CD4-positive, alpha-beta T cell treated with Interleukin-15 for 1 hour (primary cell): ENCODE measurements around the gene EMILIN3.

Experiments
- DNase-seq: peaks from one replicate; pipeline ENCODE4 v3.0.0-alpha.2; 2020

The EMILIN3 gene

DNA sequence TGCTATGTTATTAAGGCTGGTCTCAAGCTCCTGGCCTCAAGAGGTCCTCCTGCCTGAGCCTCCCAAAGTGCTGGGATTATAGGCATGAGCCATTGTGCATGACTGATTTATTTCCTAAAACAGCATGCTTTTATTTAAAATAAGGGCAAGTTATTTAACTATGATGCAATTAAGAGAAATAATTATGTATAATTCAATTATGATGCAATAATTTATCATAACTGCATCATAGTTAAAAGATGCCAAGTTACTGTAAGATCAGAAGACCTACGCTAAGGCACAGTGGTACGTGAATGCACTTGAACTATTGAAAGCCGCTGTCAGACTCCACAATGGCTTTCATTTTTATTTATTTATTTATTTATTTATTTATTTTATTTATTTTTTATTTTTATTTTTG lies 24.3 kb upstream of the EMILIN3 start:
- no peak for DNase-seq

DNA sequence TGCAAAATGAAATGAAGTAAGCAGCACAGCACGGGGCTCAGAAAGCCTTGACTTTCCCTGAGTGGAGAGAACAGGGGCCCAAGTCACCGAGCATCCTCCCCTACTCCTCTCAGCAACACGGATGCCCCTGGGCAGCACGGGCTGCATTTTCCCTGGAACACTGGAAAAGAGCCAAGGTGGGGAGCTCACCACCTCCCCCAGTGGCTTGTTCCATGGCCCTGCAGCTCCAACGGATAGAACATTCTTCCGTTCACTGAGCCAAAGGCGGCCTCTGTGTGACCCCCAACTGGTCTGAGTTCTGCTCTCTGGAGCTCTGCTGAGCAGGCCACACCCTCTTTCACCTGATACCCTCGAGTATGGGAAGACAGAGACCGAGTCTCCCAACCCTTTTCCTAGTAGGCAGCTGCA lies 20.8 kb upstream of the EMILIN3 start:
- DNase-seq = no peak

DNA sequence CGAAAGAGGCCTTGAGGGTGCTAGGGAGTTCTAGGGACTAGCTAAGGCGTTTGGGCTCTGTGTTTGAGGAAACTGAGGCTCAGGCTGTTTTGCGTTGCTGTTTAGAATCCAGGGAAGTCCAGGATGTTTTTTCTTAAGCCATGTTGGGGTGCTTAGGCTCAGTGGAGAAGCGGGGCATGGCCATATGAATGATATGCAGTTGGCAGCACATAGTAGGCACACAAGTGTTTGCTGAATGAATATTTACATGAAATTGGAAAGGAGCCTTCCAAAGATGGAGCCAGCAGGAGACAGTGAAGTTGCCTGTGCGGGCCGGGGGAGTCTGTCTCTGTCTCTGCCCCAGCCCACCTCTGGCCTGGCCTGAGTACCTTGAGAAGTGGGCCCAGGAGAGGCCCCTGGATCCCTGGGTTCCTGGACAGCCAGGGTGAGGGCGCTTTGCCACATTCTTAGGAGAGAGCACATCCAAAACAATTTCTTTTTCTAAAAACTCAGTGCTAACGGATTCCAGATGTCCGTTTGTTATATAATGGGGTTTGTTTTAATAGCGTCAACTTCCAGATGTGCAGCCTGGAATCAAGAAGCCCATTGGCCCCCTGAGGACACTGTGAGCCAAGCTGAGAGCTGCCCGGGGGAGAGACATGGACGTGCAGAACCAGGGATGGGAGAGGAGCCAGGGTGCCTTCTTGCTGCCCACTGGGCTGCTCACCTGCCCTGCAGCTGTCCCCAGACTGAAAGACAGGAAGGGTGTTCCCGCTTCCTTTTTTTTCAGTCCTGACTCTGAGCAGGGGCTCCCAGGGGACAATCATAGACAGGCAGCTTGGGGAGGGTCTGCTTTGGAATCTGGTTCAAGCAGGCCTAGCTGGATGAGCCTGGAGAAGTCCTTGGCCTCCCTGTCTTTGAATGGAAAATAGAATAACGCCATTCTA lies 20.1 kb upstream of the EMILIN3 start:
- DNase-seq = no peak

DNA sequence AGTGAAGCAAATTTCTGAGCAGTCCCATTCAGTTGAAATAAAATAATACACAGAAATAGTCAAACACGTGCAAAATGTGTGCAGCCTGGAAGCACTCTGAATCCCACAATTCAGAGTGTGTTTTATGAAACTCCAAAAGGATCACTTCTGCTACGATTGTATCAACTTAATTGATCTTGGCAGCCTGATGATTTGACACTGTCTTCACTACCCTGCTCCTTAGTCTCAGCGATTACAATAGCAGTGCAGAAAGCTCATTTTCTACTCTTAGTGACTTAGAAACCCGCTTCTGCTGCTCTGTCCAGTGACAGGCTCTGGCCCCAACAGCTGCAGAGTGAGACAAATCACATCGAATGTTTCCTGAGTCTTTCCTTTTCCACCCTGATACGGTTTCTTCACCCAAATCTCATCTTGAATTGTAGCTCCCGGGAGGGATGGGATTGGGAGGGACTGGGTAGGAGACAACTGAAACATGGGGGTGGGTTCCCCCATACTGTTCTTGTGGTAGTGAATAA lies 16.2 kb upstream of the EMILIN3 start:
- DNase-seq = no peak

DNA sequence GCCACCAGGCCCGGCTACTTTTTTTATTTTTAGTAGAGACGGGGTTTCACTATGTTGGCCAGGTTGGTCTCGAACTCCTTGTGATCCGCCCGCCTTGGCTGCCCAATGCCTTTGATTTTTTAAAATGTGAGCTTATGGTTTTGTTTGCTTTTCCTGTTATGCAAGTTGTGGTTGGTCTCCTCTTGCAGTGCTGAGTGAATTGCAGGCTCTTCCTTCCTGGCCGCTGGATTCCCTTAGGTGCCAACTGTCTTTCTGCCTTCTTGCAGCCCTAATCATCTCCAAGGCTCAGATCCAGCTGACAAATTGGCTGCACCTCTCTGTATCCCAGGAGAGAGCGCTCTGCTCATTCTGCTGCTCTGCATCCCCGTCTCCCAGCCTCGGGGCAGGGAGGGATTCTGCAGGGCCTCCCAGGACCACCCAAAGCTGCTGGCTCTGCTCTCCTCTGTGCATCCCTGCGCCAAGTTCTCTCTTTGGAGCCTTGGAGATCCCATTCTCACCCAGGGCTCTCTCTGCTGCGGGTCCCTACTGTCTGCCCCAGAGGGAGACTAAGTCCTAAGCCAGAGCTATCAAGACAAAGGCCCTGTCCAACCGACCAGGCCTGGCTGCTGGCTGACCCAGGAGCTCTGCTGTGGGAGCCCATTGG lies 14.1 kb upstream of the EMILIN3 start:
- no peak for DNase-seq

DNA sequence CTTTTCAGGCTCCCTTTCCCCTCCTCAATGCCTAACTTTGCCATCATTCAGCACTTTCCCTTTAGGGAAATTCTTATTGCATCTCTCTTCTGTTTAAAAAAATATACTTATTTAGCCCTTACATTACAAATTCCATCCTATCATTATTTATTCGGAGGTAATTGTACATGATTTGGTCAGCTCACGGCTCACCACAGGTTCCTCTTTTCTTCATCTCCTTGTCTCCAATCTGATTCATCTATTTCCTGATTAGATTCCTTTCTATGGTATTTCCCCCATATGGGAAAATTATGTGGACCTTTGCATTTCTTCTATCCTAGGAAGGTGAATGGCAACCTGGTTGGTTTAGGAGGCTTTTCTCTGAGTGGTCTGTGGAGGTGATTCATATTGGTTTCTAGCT lies 12.9 kb upstream of the EMILIN3 start:
- no peak for DNase-seq

DNA sequence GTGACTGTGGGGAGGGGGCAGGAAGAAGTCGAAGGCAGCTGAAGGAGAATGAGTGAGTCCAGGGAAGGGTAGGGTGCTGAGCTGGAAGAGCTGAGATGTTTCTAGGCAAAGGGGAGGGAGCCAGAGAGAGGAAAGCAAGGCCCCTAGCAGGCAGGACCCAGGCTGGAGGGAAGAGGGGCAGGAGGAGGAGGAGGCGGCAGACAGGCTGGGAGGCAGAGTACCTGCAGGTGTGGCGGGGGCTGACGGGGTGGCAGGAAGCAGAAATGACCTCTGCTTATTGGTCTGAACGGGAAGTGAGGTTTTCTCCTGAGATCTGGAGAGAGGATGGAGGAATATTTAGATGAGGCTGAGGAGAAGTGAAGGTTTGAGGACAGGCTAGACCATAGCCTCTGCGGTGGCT lies 10.7 kb upstream of the EMILIN3 start:
- DNase-seq = no peak

DNA sequence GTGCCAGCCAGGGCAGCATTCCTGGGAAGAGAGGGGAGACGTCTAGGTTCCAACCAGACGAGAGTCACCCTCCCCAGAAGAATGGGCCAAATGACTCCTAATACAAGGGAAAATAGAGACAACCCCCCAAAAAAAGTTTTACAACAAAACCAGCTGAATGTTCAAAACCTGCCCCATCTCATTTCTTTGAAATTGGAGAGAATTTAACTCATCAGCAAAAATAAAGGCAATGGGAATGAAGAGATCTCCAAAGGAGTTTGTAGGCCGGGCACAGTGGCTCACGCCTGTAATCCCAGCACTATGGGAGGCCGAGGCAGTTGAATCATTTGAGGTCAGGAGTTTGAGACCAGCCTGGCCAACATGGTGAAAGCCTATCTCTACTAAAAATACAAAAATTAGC lies 9.7 kb upstream of the EMILIN3 start:
- DNase-seq = no peak

DNA sequence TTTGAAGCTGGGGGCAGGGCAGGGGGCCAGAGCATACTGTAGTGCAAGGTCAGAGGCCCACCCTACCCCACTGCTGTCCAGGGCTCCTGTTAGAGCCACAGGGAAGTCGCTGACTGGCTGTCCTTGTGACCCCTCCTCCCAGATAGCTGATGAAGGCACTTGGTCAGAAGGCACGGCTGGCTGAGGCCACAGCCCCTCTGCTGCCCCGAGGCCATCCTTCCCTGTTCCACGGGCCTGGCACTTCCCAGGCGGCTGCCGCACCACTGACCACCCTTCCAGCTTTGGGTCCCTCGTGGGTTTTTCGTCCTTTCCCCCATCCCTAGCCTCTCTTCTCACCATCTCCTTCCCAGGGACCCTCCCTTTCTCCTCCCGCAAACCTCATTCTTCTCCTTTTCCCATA lies 9.2 kb upstream of the EMILIN3 start:
- no peak for DNase-seq

DNA sequence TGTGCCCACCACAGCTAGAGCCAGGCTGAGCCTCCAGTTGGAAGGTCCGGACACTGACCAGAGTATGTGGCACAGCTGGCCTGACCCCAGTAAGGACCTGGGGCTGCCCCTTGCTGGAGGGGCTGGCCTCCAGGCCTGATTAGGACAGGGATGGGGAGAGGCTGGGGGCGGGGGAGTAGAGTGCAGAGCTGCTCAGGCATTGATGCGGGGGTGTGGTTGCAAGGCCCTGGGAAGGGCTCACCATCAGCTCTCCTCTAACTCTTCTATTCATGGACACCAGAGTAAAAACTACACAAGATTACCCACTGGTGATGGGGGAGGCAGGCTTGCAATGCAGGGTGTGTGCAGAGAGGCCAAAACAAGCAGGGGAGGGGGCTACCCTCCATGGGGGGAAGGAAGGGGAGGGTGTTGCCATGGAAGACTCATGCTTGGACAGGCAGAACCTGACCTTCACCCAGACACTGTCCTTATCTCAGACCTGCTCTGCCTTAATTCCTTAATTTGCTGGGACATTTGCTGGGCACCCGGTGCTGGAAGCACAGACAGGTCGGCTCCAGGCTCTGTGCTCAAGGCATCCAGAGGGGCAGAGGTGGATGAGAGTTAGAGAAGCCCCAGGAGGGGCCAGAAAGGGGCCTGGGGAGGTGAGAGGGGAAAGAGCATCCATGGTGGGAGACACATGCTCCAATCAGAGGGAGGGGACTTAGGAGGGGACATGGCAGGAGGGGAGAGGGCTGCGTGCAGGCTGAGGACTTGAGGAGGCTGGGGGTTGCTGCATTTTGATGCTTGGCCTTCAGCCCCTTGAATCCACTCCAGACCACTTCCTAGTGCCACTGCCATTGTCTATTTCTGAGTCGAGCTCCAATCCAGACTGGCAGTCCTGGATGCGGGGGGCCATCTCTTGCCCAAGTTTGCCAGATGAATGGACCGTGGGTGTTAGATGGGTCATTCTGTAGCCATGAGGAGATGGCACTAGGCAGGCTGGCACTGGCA lies 7.6 kb upstream of the EMILIN3 start:
- DNase-seq = no peak

DNA sequence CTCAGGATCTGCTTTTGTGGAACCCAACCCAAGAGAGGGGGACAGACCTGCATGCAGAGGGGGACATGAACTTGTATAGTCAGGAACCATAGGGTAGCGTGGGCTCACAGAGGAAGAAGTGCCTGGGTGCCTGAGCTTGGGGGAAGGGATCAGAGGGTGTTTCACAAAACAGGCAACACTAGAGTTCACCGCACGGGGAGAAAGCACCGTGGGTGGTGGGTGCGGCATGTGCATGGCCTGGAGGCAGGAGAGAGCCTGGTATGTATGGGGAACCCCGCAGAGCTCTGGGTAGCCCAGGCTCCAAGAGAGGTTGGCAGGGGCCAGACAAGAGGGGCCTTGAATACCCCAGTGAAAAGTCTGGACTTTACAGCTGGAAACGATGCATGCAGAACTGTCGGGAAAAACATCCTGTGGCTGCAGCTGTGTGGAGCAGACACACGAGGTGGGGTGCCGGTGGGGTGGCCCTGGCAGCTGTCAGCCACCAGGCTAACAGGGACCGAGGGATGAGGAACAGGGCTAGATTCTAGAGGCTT lies 6.7 kb upstream of the EMILIN3 start:
- DNase-seq = no peak

DNA sequence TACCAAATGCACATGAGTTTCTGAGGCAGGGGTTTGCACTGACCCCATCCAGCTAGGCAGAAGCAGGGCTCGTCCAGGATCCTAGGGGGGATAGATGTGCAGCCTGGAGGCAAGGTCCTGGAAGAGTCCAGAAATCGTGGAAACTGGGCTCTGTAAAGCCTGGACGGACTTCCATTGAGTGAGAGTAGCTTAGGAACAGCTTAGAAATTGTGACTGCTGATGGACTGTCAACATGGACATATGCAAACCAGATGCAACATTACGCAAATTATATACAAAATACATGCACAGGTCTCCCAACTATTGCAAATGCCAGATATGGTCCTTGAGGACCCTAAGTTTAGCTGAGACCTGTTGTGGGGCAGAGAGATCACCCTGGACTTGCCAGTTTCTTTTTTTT lies 4.8 kb upstream of the EMILIN3 start:
- DNase-seq = no peak

DNA sequence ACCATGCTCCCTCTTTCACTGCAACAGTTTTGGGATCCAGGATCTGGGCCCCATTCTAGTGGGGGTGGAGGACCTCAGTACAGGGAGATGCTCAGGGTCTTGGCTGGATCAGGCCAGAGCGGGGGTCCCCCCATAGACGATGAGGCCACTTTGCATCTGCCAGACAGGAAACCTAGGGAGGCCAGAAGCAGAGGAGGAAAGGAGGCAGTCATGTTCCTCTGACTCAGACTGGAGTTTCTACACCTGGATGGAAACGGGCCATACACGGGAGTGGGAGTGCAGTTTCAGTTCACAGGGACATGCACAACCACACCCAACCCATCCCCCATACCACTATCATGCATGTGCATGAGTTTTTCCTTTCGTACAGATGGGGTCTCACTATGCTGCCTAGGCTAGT lies 3.6 kb upstream of the EMILIN3 start:
- no peak for DNase-seq

DNA sequence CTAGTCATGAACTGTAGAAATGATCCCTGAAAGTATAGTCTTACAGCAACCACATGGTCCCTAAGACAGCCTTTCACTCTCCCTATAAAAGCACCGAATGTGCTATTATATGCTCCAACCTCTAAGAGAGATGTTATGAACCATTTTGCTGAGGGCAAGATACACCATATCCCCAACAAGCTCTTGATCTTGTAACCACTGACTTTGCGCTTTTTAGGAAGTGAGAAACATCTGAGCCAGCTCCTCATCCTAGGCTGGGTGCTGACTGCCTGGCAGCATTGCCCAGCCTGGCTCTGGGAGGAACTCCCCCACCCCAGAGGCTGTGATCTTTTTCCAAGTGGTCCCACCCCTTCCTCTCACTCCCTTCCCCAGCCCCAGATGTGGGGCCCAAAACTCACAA lies 3.1 kb upstream of the EMILIN3 start:
- no peak for DNase-seq

DNA sequence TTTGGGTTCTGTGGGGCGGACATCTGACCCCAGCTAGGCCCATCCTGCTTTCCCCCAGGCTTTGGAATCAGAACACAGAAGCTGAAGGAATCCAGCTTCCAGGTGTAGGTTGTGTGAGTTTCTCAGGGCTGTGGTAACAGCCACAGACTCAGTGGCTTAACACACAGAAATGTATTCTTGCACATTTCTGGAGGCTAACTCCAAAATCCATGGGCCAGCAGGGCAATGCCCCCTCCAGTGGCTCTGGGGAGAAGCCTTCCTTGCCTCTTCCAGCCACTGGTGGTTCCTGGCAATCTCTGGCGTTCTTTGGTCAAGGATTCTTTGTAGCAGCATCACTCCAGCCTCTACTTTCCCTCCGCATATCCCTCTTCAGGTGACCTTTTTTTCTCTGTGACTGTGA lies 1.3 kb upstream of the EMILIN3 start:
- no peak for DNase-seq

DNA sequence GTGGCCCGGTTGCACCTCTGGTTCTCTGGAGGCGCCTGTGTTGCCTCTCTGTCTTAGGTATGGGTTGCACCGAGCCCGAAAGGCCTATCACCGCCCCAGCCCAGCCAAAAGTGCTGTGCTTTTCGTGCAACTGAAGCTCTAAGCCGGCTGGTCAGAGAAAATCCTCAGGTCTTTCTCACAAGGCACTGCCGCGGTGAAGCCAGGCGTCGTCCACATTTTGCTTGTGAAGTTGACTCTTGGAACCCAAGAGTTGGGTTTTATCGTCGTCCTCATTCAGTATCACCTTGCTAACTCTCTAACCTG lies 726 bp upstream of the EMILIN3 start:
- no peak for DNase-seq

DNA sequence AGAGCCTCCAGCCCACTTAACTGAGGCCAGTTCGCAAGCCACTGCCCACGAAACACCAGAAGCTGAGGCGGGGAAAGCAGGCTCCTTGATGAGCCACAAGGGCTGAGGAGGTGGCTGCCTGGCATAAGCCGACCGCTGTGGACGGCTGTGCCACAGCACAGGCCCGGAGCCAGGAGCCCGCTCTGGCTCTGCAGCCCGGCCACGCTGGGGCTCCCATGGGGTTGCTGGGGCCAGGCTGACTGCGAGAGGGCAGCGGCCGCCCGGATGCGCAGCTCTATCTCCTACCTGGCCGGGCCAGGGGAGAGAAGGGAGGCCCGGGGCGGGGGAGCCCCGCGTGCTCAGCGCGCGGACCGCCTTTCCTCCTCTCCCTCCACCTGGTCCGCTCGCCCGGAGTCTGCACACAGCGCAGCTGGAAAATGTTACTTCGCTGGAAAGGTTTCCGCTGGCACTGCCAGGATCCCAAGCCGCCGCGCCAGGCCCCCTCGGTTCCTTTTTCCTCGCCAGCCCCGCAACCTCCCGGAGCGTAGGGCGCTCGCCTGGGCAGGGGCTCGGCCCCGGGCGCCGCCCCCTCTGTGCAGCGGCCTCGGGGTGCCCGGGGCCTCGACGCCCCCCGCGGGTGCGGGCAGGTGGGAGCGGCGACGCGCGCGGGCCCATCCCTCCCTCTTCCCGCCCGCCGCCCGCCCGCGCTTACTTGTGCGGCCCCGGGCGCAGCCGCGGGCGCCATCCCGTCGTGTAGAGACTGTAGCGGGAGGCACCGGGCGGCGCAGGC lies 657 bp downstream of the EMILIN3 start:
- no peak for DNase-seq

DNA sequence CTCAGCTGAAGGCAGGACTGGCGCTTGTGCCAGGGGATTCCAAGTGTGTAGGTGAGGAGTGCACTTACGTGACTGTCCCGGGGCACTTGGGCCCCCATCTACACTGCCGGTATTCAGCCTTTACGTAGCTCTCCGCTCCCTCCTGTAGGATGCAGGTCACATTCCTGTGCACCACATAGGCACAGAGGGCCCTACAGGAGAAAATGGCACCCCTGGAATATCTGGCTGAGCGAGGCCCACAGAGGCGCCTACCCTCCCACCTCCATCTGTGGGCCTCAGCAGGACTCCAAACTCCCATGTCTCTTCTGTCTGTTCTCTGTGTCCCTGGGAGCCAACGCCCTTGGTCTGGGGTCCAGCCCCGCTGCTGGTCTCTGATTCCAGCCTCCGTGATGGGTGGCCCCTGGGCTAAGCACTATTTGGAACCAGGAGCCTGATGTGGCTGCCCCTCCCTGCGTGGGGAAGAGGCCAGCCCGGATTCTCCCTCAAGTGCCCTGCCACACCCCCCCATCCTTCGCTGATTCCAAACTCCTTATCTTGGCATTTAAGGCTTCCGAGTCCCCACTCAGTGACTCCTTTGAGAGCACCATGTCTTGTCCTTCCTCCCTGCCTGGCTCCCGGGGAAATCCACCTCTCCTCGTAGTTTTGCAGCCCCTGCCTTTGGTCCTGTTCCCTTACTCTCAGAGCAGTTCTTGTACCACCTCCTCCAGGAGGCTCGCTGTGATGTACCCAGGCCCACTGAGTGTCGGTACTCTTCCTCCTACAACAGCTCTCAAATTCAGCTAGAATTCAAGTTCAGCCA lies 1.5 kb downstream of the EMILIN3 start:
- no peak for DNase-seq

DNA sequence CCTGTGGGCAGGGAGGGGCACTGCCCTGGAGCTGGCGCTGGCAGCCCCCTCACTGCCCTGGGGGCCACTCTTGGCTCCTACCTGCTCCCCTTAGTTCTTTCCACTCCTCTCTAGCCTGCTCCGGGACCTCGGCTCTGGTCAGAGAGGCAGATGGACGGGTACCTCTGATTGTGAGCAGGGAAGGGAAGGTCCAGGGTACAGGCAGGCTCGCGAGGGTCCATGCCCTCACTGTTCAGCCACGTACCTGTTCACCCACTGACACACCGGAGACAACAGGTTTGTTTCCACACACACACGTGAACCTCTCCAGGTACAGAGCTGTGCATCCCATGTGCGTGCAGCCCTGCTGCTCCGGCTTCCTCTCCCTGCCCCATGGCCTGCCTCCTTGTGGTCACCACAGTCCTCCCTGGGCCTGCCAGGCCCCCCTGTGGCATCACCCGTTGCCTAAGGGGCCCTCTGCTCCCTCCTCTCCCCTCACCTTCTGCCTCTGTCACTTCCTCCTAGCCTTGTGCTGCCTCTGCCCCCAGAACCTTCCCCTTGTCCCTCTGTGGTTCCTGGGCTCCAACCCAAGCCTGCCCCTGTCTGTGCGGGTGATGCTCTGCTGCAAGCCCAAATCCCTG lies 2.3 kb downstream of the EMILIN3 start:
- no peak for DNase-seq

DNA sequence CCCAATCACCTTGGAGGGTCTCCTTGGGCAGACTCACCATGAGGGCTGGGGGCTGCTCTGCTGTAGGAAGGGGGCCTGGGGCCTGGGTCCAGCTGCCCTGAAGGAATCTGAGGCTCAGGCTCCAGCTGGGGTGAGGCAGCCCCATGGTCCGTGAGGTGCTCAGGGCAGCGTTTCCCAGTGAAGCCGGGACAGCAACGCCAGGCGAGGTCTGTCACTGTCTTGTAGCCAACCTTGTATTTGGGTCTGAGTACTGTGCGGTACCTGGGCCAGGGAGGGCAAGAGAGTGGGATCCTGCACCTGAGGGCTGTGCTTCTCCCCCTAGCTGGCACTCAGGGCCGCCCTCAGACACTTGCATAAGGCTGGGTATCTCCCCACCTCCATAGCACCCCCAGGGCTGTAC lies 3.0 kb downstream of the EMILIN3 start:
- DNase-seq = no peak

DNA sequence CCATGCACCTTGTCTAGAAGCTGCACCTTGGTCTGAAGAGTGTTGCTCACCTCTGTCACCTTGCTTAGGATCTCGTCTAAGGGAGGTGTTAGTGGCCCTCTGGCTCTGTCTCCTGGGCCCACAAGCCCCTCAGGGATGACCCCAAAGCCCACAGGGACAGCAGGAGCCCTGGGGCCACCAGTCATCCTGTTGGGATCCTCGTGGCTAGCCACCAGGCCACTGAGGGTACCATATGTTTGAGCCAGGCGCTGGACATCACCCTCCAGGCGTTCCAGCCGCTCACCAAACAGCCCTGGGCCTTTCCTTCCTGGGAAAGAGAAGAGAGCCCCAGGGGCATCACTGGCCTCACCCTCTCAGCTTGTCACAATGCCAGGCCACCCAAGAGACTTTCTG lies 3.9 kb downstream of the EMILIN3 start:
- DNase-seq = no peak
